ENCODE data around the gene FARP1. TPM values are rescaled to one million over a fixed set of nuclear protein-coding genes. Genes with fewer than 3 reads are reported as not detected.

Gene FARP1
- total and polyA plus RNA-seq, 2 of the 13 experiments (the other 11 are each of a cell fraction or from before 2014, with no cell fraction given): 70.6 to 126 TPM

- TF ChIP-seq, protein P1, sequence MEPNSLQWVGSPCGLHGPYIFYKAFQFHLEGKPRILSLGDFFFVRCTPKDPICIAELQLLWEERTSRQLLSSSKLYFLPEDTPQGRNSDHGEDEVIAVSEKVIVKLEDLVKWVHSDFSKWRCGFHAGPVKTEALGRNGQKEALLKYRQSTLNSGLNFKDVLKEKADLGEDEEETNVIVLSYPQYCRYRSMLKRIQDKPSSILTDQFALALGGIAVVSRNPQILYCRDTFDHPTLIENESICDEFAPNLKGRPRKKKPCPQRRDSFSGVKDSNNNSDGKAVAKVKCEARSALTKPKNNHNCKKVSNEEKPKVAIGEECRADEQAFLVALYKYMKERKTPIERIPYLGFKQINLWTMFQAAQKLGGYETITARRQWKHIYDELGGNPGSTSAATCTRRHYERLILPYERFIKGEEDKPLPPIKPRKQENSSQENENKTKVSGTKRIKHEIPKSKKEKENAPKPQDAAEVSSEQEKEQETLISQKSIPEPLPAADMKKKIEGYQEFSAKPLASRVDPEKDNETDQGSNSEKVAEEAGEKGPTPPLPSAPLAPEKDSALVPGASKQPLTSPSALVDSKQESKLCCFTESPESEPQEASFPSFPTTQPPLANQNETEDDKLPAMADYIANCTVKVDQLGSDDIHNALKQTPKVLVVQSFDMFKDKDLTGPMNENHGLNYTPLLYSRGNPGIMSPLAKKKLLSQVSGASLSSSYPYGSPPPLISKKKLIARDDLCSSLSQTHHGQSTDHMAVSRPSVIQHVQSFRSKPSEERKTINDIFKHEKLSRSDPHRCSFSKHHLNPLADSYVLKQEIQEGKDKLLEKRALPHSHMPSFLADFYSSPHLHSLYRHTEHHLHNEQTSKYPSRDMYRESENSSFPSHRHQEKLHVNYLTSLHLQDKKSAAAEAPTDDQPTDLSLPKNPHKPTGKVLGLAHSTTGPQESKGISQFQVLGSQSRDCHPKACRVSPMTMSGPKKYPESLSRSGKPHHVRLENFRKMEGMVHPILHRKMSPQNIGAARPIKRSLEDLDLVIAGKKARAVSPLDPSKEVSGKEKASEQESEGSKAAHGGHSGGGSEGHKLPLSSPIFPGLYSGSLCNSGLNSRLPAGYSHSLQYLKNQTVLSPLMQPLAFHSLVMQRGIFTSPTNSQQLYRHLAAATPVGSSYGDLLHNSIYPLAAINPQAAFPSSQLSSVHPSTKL (CRISPR knock-in tag; IDR thresholded peaks at IDR 0.05): peak; percentile 12; the same call in 1 of the 2 replicates
- TF ChIP-seq SMC3 (IDR thresholded peaks at IDR 0.05; ENCODE audit: low read length) (peak; percentile 2; the same call in 1 of the 2 replicates), DPF2 (CRISPR knock-in tag; IDR thresholded peaks at IDR 0.05; ENCODE audit: borderline replicate concordance, low read depth) (peak; percentile 15; the same call in 1 of the 2 replicates), FOXA1 (IDR thresholded peaks at IDR 0.05) (no peak), FOXA1 (CRISPR knock-in tag; IDR thresholded peaks at IDR 0.05) (peak; percentile 55; the same call in 1 of the 2 replicates), LCORL (IDR thresholded peaks at IDR 0.05) (no peak), LCORL (CRISPR knock-in tag; IDR thresholded peaks at IDR 0.05) (0 out of 2 replicates have a peak, but pooled peaks have one; percentile 33), ZNF629 (CRISPR knock-in tag; conservative IDR thresholded peaks at IDR 0.05) (peak; percentile 80), MYC (CRISPR knock-in tag; IDR thresholded peaks at IDR 0.05; ENCODE audit: borderline replicate concordance) (0 out of 2 replicates have a peak, but pooled peaks have one; percentile 2), ZNF263 (CRISPR knock-in tag; IDR thresholded peaks at IDR 0.05) (peak; percentile 8; the same call in 1 of the 2 replicates)
Observed at GRCh38 chr13:98483601-98484288, 340.9 kb downstream of the FARP1 start (continued).

Data from HepG2 (cell line).